ENCODE data around the gene METTL25B. TPM values are rescaled to one million over a fixed set of nuclear protein-coding genes. Genes with fewer than 3 reads are reported as not detected.

Gene METTL25B
- total and polyA plus RNA-seq, 2 of the 13 experiments (the other 11 are each of a cell fraction or from before 2014, with no cell fraction given) = 11.9 to 24.0 TPM

- no peak for TF ChIP-seq HBP1 (CRISPR knock-in tag; IDR thresholded peaks at IDR 0.05; ENCODE audit: low read depth)
- TF ChIP-seq SRSF4 (IDR thresholded peaks at IDR 0.05; ENCODE audit: low read depth, low read length, poor library complexity, severe bottlenecking) = no peak
- TF ChIP-seq GLMP (CRISPR knock-in tag; IDR thresholded peaks at IDR 0.05; ENCODE audit: borderline replicate concordance) = no peak
- TF ChIP-seq KMT2B (CRISPR knock-in tag; IDR thresholded peaks at IDR 0.05) = no peak
- no peak for TF ChIP-seq ZNF639 (CRISPR knock-in tag; conservative IDR thresholded peaks at IDR 0.05)
- no peak for TF ChIP-seq GLI4 (CRISPR knock-in tag; IDR thresholded peaks at IDR 0.05; ENCODE audit: borderline replicate concordance)
- peak; percentile 59 for TF ChIP-seq STAG1 (CRISPR knock-in tag; IDR thresholded peaks at IDR 0.05)
- peak; percentile 56; the same call in 1 of the 2 replicates for TF ChIP-seq GATAD2A (CRISPR knock-in tag; IDR thresholded peaks at IDR 0.05)
- TF ChIP-seq TGIF2 (CRISPR knock-in tag; IDR thresholded peaks at IDR 0.05) = no peak
- TF ChIP-seq RFXANK (CRISPR knock-in tag; IDR thresholded peaks at IDR 0.05) = no peak
- TF ChIP-seq RXRA (CRISPR knock-in tag; IDR thresholded peaks at IDR 0.05) = peak; percentile 16; the same call in 1 of the 2 replicates
- TF ChIP-seq ZNF607 (CRISPR knock-in tag; IDR thresholded peaks at IDR 0.05; ENCODE audit: borderline replicate concordance) = no peak
- TF ChIP-seq ZFP36L2 (CRISPR knock-in tag; IDR thresholded peaks at IDR 0.05) = no peak
- TF ChIP-seq TBX2 (CRISPR knock-in tag; IDR thresholded peaks at IDR 0.05; ENCODE audit: borderline replicate concordance) = peak; percentile 18; the same call in 1 of the 2 replicates
- no peak for TF ChIP-seq TERF1 (CRISPR knock-in tag; IDR thresholded peaks at IDR 0.05)
- peak; percentile 53 for TF ChIP-seq SP5 (CRISPR knock-in tag; IDR thresholded peaks at IDR 0.05; ENCODE audit: borderline replicate concordance, low read depth)
- no peak for TF ChIP-seq MXD4 (CRISPR knock-in tag; IDR thresholded peaks at IDR 0.05)
- TF ChIP-seq CBX2 (IDR thresholded peaks at IDR 0.05; ENCODE audit: low read depth, low read length) = no peak
- no peak for TF ChIP-seq CBX2 (CRISPR knock-in tag; IDR thresholded peaks at IDR 0.05; ENCODE audit: low read depth)
- no peak for TF ChIP-seq ZSCAN5A (CRISPR knock-in tag; IDR thresholded peaks at IDR 0.05; ENCODE audit: borderline replicate concordance)
- 0 out of 2 replicates have a peak, but pooled peaks have one; percentile 41 for TF ChIP-seq ZNF891 (CRISPR knock-in tag; IDR thresholded peaks at IDR 0.05)
- 0 out of 2 replicates have a peak, but pooled peaks have one; percentile 19 for TF ChIP-seq HNRNPL (IDR thresholded peaks at IDR 0.05; ENCODE audit: low read depth, low read length)
- no peak for TF ChIP-seq SP1 (IDR thresholded peaks at IDR 0.05)
- TF ChIP-seq SP1 (CRISPR knock-in tag; IDR thresholded peaks at IDR 0.05) = no peak
- TF ChIP-seq ZNF232 (CRISPR knock-in tag; IDR thresholded peaks at IDR 0.05; ENCODE audit: borderline replicate concordance) = no peak
- no peak for TF ChIP-seq SYNCRIP (IDR thresholded peaks at IDR 0.05; ENCODE audit: insufficient read depth, low read depth, low read length)
Observed at GRCh38 chr1:156705918-156706656, 22.2 kb upstream of the METTL25B start (continued).

All from HepG2 (cell line).